COLO668 (cell line): ENCODE results near the gene CHMP4A.
A peak's percentile ranks its signal among the peaks of the same experiment; 100 is the strongest.

Experiments used
- DNase-seq: peaks from one replicate; lab custom pipeline; 2025; ENCODE audit not compliant: unreplicated experiment; lab: John Stamatoyannopoulos, UW

The CHMP4A gene

GRCh38 chr14:24212924-24213865 lies at the start of gene CHMP4A:
TSS of gene CHMP4A (minus strand) at chr14:24213488. CDS start at chr14:24213439, 49 bp downstream.
- peak; percentile 98 for DNase-seq

- DNase-seq = no peak
These were observed 48.7 kb upstream of the CHMP4A start for GRCh38 chr14:24261969-24262327.

GRCh38 chr14:24261256-24261968 lies 48.1 kb upstream of the CHMP4A start:
- DNase-seq = no peak

- DNase-seq = no peak
These were observed 47.5 kb upstream of the CHMP4A start for GRCh38 chr14:24260780-24261157.

- no peak for DNase-seq
These were observed 46.9 kb upstream of the CHMP4A start for GRCh38 chr14:24260026-24260779.

GRCh38 chr14:24259282-24260025 lies 46.2 kb upstream of the CHMP4A start:
- DNase-seq = no peak

- no peak for DNase-seq
These were observed 45.4 kb upstream of the CHMP4A start for GRCh38 chr14:24258548-24259265.

- no peak for DNase-seq
These were observed 44.8 kb upstream of the CHMP4A start for GRCh38 chr14:24258119-24258518.

- no peak for DNase-seq
These were observed 43.7 kb upstream of the CHMP4A start for GRCh38 chr14:24256960-24257359.

- no peak for DNase-seq
These were observed 42.8 kb upstream of the CHMP4A start for GRCh38 chr14:24255931-24256711.

- no peak for DNase-seq
These were observed 42.1 kb upstream of the CHMP4A start for GRCh38 chr14:24255438-24255837.

- no peak for DNase-seq
These were observed 41.5 kb upstream of the CHMP4A start for GRCh38 chr14:24254630-24255392.

- DNase-seq = no peak
These were observed 40.6 kb upstream of the CHMP4A start for GRCh38 chr14:24253936-24254335.

GRCh38 chr14:24252289-24253124 lies 39.2 kb upstream of the CHMP4A start:
- DNase-seq = no peak

GRCh38 chr14:24251880-24252288 lies 38.6 kb upstream of the CHMP4A start:
- no peak for DNase-seq

GRCh38 chr14:24250354-24250753 lies 37.1 kb upstream of the CHMP4A start:
- DNase-seq = no peak

- no peak for DNase-seq
These were observed 36.1 kb upstream of the CHMP4A start for GRCh38 chr14:24249230-24250021.
